ENCODE data around the gene AVL9. TPM values are rescaled to one million over a fixed set of nuclear protein-coding genes. Genes with fewer than 3 reads are reported as not detected.
A peak's percentile ranks its signal among the peaks of the same experiment; 100 is the strongest.

AVL9 gene
- total and polyA plus RNA-seq, 2 donors (not counting 1 experiment from before 2014, with no cell fraction given): 16.7 to 52.4 TPM

DNA sequence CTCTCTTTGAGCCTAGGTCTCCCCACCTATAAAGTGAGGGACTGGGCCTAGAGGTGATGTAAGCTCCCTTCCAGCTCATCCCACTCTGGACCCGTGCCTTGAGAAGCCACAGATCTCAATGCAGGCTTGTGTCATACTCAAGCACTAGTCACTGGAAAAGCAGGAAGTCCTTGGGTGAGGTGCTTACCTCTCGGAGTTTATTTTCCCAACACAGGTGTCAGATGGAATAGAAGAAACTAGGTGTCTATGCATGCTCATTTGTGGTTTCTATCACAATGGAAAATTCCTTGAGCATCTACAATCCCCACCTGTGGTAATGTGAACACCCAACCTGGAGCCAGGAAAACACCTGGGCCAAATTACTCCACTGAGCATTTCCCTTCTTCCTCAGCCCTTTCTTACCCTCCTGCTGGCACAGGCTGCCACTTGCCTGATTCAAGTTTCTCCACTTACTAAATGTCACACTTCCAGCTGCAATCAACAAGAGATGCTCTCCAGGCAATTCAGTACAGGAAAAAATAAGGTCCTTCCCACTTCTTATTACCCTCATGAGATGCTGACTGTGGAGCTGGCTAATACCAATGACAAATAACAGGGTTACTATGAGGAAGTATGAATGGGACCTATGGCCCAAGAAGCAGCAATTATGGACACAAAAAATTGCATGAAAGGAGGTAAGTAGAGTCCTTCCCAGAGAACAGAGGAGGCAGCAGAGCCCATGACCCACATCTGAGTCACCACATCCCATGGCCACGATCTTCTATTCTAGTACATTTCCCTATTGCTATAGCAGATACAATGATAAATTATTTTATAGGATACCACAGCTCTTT lies 18.3 kb upstream of the AVL9 start:
- TF ChIP-seq, protein P1, sequence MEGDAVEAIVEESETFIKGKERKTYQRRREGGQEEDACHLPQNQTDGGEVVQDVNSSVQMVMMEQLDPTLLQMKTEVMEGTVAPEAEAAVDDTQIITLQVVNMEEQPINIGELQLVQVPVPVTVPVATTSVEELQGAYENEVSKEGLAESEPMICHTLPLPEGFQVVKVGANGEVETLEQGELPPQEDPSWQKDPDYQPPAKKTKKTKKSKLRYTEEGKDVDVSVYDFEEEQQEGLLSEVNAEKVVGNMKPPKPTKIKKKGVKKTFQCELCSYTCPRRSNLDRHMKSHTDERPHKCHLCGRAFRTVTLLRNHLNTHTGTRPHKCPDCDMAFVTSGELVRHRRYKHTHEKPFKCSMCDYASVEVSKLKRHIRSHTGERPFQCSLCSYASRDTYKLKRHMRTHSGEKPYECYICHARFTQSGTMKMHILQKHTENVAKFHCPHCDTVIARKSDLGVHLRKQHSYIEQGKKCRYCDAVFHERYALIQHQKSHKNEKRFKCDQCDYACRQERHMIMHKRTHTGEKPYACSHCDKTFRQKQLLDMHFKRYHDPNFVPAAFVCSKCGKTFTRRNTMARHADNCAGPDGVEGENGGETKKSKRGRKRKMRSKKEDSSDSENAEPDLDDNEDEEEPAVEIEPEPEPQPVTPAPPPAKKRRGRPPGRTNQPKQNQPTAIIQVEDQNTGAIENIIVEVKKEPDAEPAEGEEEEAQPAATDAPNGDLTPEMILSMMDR (conservative IDR thresholded peaks at IDR 0.05 in 1 of 2, IDR thresholded peaks at IDR 0.05 in 1 of 2; ENCODE audit: low read depth in 1 of 2, low read length in 2 of 2): no peak
- TF ChIP-seq EZH2 (IDR thresholded peaks at IDR 0.05; ENCODE audit: low read length, missing control alignments): no peak
- no peaks in the 10 kb centered on the region for H3K27me3 ChIP-seq (ENCODE audit: control insufficient read depth, insufficient read depth, low read length)
- H3K36me3 ChIP-seq (ENCODE audit: control insufficient read depth, insufficient read depth, low read length): no peaks in the 10 kb centered on the region
- no peak overlapping the region for H3K4me3 ChIP-seq (replicated peaks in 1 of 4; ENCODE audit: control extremely low read depth in 1 of 4, insufficient read depth in 1 of 4, low read depth in 3 of 4, low read length in 4 of 4)
- H4K20me1 ChIP-seq (ENCODE audit: control insufficient read depth, extremely low read depth, insufficient read depth, low read length): no peaks in the 10 kb centered on the region
- H3K4me1 ChIP-seq (ENCODE audit: control insufficient read depth, extremely low read depth, insufficient read depth, low read length): no peaks in the 10 kb centered on the region
- no peaks in the 10 kb centered on the region for H3K9me3 ChIP-seq (ENCODE audit: control insufficient read depth, insufficient read depth, low read depth, low read length)
- H3K79me2 ChIP-seq (ENCODE audit: control insufficient read depth, insufficient read depth, low read length): no peaks in the 10 kb centered on the region
- H3K4me2 ChIP-seq (ENCODE audit: extremely low read depth, insufficient read depth, low read length): no peak overlapping the region
- DNase-seq (ENCODE audit: low read depth in 2 of 2): no peak
- H2AFZ ChIP-seq (ENCODE audit: low read length): no peak overlapping the region
- H3K9ac ChIP-seq (ENCODE audit: insufficient read depth, low read length): no peak overlapping the region
- H3K27ac ChIP-seq (ENCODE audit: insufficient read depth, low read length): no peak overlapping the region

- no peak overlapping the region for H3K9ac ChIP-seq (ENCODE audit: insufficient read depth, low read length)
- H3K4me1 ChIP-seq (ENCODE audit: control insufficient read depth, extremely low read depth, insufficient read depth, low read length): no peaks in the 10 kb centered on the region
- no peak for DNase-seq (ENCODE audit: low read depth in 2 of 2)
- no peaks in the 10 kb centered on the region for H3K36me3 ChIP-seq (ENCODE audit: control insufficient read depth, insufficient read depth, low read length)
- TF ChIP-seq, protein P1 (conservative IDR thresholded peaks at IDR 0.05 in 1 of 2, IDR thresholded peaks at IDR 0.05 in 1 of 2; ENCODE audit: low read depth in 1 of 2, low read length in 2 of 2): no peak
- no peak for TF ChIP-seq EZH2 (IDR thresholded peaks at IDR 0.05; ENCODE audit: low read length, missing control alignments)
- no peaks in the 10 kb centered on the region for H4K20me1 ChIP-seq (ENCODE audit: control insufficient read depth, extremely low read depth, insufficient read depth, low read length)
- no peak overlapping the region for H2AFZ ChIP-seq (ENCODE audit: low read length)
- no peak overlapping the region for H3K27ac ChIP-seq (ENCODE audit: insufficient read depth, low read length)
- H3K4me2 ChIP-seq (ENCODE audit: extremely low read depth, insufficient read depth, low read length): no peak overlapping the region
- H3K4me3 ChIP-seq (replicated peaks in 1 of 4; ENCODE audit: control extremely low read depth in 1 of 4, insufficient read depth in 1 of 4, low read depth in 3 of 4, low read length in 4 of 4): no peak overlapping the region
- no peaks in the 10 kb centered on the region for H3K9me3 ChIP-seq (ENCODE audit: control insufficient read depth, insufficient read depth, low read depth, low read length)
- H3K79me2 ChIP-seq (ENCODE audit: control insufficient read depth, insufficient read depth, low read length): no peaks in the 10 kb centered on the region
- H3K27me3 ChIP-seq (ENCODE audit: control insufficient read depth, insufficient read depth, low read length): no peaks in the 10 kb centered on the region
These were observed 17.7 kb upstream of the AVL9 start for GRCh38 chr7:32477649-32477980.

GRCh38 chr7:32479574-32480200 lies 15.6 kb upstream of the AVL9 start:
- Histone ChIP-seq H3K36me3 (ENCODE audit: control insufficient read depth, insufficient read depth, low read length) (no peaks in the 10 kb centered on the region), H3K9me3 (ENCODE audit: control insufficient read depth, insufficient read depth, low read depth, low read length) (no peaks in the 10 kb centered on the region), H2AFZ (ENCODE audit: low read length) (no peak overlapping the region), H4K20me1 (ENCODE audit: control insufficient read depth, extremely low read depth, insufficient read depth, low read length) (no peaks in the 10 kb centered on the region), H3K4me2 (ENCODE audit: extremely low read depth, insufficient read depth, low read length) (no peak overlapping the region), H3K4me3 (replicated peaks in 1 of 4; ENCODE audit: control extremely low read depth in 1 of 4, insufficient read depth in 1 of 4, low read depth in 3 of 4, low read length in 4 of 4) (no peak overlapping the region), H3K27ac (ENCODE audit: insufficient read depth, low read length) (no peak overlapping the region), H3K4me1 (ENCODE audit: control insufficient read depth, extremely low read depth, insufficient read depth, low read length) (no peaks in the 10 kb centered on the region), H3K79me2 (ENCODE audit: control insufficient read depth, insufficient read depth, low read length) (no peaks in the 10 kb centered on the region), H3K27me3 (ENCODE audit: control insufficient read depth, insufficient read depth, low read length) (no peaks in the 10 kb centered on the region), H3K9ac (ENCODE audit: insufficient read depth, low read length) (no peak overlapping the region)
- TF ChIP-seq EZH2 (IDR thresholded peaks at IDR 0.05; ENCODE audit: low read length, missing control alignments): no peak
- TF ChIP-seq, protein P1 (conservative IDR thresholded peaks at IDR 0.05 in 1 of 2, IDR thresholded peaks at IDR 0.05 in 1 of 2; ENCODE audit: low read depth in 1 of 2, low read length in 2 of 2): peak; percentile 95 to 97
- peak; percentile 42 to 67 for DNase-seq (ENCODE audit: low read depth in 2 of 2)

Data from fibroblast of lung (primary cell).